NCI-H1048 (cell line): ENCODE results near the gene RAI2.

Source experiments
- DNase-seq: peaks from one replicate; lab custom pipeline; 2025; lab: John Stamatoyannopoulos, UW

The RAI2 gene

DNA sequence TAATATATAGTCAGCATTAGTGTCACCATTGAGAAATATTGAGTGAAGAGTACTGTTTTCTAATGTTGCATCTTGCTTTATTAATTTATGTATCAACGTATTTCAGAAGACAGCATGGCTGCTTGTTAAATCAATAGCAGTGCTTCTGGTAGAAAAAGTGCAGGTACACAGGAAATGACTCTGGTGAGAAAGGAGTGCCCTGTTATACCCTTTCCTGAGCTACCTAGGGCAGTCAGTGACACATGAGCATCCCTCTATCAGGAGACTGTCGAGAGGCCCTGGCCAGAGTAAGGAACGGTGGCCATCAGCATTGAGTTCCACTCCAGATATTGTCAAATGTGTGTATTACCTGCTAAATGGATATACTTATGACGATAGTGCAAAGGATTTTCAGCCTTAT lies 81.7 kb downstream of the RAI2 start:
- DNase-seq = no peak

GRCh38 chrX:17778997-17779396 lies 82.1 kb downstream of the RAI2 start:
- no peak for DNase-seq

DNA sequence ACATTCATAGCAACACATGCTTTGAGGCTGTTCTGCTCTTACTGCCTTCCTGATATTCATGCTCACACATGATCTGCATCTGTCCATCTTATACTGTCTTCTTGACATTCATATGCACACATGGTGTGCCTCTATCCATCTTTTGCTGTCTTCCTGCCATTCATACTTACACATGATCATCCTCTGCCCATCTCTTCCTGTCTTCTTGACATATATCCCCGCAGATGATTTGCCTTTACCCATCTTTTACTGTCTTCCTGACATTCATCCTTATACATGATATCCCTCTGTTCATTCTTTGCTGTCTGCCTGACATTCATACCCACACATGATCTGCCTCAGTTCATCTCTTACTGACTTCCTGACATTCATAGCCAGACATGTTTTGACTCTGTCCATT lies 87.0 kb downstream of the RAI2 start:
- no peak for DNase-seq

GRCh38 chrX:17773221-17773876 lies 87.7 kb downstream of the RAI2 start:
- DNase-seq = no peak

DNA sequence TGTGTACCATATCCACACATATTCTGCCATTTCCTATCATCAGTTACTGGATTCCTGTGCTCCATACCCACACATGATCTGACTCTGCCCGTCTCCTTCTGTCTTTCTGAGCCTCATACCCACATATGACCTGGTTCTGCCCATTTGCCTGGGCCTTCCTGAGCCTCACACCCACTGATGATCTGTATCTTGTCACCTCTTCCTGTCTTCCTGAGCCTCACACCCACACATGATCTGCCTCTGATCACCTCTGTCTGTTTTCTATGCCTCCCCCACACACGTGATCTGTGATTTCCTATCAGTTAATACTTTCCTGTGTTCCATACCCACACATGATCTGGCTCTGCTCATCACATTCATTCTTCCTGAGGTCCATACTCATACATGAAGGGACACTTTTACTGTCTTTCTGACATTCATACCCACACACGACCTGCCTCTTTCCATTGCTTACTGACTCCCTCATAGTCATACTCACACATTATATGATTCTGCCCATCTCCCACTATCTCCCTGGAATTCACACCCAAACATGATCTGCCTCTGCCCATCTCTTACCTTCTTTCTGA lies 91.3 kb downstream of the RAI2 start:
- no peak for DNase-seq

GRCh38 chrX:17768997-17769396 lies 92.1 kb downstream of the RAI2 start:
- DNase-seq = no peak

DNA sequence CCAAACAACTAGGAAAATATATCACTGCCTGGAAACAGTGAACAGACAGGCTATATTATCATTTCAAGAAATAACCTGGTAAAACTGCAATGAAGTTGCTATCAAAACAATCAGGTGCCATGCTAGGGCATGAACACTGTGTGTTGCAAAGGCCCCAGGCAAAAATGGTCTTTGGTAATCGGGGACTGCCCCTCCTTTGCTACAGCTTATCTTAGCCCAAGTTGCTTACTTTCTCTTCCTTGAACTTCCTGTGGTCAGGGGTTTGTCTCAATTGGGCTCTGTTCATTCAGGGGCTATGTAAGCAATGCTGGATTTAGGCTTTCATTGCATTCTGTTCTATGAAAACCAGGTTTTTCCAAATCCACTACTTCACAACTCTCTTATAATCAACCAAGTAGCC lies 93.4 kb downstream of the RAI2 start:
- DNase-seq = no peak

DNA sequence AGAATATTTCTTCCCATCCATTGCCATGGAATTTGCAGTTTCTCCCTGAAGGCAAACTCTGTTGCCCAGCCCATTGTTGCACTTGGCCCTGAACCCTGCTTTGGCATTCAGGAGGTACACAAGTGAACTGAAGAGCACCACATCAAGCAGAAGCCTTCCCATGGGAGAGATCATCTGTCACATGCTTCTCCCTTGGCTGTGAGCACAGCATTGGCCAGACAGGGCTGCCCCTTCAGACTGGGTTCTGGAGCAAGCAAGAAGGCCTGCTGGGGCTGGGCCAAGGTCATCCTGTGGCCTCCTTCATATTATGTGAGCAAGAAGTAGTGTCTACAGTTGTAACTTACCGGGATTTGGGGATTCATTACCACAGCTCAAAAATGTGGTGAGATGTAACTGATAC lies 101.1 kb downstream of the RAI2 start:
- DNase-seq = no peak

DNA sequence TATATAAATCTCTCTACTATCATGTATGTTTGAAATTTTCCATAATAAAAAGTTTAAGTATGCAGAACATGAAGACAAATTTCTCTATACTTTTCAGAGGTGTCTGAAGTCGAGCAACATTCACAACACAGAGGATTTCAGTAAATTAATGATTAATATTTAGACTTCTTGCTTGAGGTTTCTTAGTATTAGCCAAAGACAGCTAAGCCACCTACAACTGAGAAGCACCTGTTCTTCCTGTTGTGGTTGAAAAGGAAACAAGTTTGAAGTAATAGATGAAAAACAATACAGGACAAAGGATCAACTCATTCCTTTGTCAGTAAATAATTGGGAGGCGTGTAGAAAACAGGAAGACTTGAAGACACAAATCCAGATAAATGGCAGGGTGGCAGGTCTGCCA lies 102.7 kb downstream of the RAI2 start:
- no peak for DNase-seq

DNA sequence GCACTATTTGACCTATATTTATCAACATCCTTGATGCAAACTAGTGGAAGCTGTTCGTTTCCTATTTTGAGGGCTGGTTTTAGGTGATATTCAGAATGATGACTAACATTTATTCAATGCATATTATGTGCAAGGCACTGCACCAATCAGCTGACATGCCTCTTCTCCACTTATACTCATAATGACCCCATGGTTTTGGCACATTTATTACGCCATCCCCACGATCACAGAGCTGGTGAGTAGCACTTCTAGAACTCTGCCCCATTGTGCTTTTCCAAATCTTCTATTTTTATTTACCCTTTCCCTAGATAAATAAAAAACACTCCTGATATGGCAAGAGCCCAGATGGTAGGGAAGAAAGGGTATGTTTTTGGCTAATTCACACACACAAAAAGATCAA lies 110.7 kb downstream of the RAI2 start:
- no peak for DNase-seq
